Astrocyte (in vitro differentiated cells and primary cell): ENCODE data around the gene NECTIN3. TPM values are rescaled to one million over a fixed set of nuclear protein-coding genes. Genes with fewer than 3 reads are reported as not detected.

ENCODE experiments used
- DNase-seq: peaks from one replicate; pipeline ENCODE4 v3.0.0-alpha.2; 2010; ENCODE audit warnings: low read depth
- FAIRE-seq: peaks from 2 replicates; lab custom pipeline; 2011; peaks lifted over from hg19 to GRCh38; lab: Jason Lieb, UNC
- H2AFZ ChIP-seq: 2 replicates; pipeline ENCODE4 v1.6.0; 2012; ENCODE audit warnings: low read depth, low read length, inconsistent platforms
- H3K27ac ChIP-seq: 2 replicates; pipeline ENCODE4 v1.5.1; 2011; ENCODE audit warnings: low read depth, low read length, inconsistent platforms
- H3K27me3 ChIP-seq: 2 replicates; pipeline ENCODE4 v1.6.0; 2011; ENCODE audit warnings: low read length, inconsistent platforms; ENCODE audit not compliant: insufficient read depth
- H3K36me3 ChIP-seq: 2 replicates; pipeline ENCODE4 v1.5.1; 2011; ENCODE audit warnings: low read length, inconsistent platforms; ENCODE audit not compliant: insufficient read depth
- H3K4me1 ChIP-seq: 2 replicates; pipeline ENCODE4 v1.5.1; 2011; ENCODE audit warnings: low read length, inconsistent platforms; ENCODE audit not compliant: insufficient read depth
- H3K4me2 ChIP-seq: 2 replicates; pipeline ENCODE4 v1.6.0; 2012; ENCODE audit warnings: low read length, inconsistent platforms
- H3K4me3 ChIP-seq: 2 replicates; pipeline ENCODE4 v1.5.1; 2011; ENCODE audit warnings: low read depth, mild to moderate bottlenecking, low read length, inconsistent platforms; ENCODE audit not compliant: insufficient read depth
- H3K79me2 ChIP-seq: 2 replicates; pipeline ENCODE4 v1.6.0; 2012; ENCODE audit warnings: mild to moderate bottlenecking, low read length, inconsistent platforms; ENCODE audit not compliant: insufficient read depth
- H3K9ac ChIP-seq: 2 replicates; pipeline ENCODE4 v1.6.0; 2012; ENCODE audit warnings: mild to moderate bottlenecking, low read length, inconsistent platforms
- H3K9me3 ChIP-seq: 2 replicates; pipeline ENCODE4 v1.5.1; 2012; ENCODE audit warnings: low read depth, mild to moderate bottlenecking, low read length, inconsistent platforms; ENCODE audit not compliant: insufficient read depth
- H4K20me1 ChIP-seq: 2 replicates; pipeline ENCODE4 v1.6.0; 2012; ENCODE audit warnings: low read length, inconsistent platforms; ENCODE audit not compliant: insufficient read depth
- H3K27ac Mint-ChIP-seq: one replicate; pipeline ENCODE4 v1.8.0; 2021; ENCODE audit warnings: mild to moderate bottlenecking, mixed read lengths; ENCODE audit not compliant: unreplicated experiment
- H3K27me3 Mint-ChIP-seq: one replicate; pipeline ENCODE4 v1.8.0; 2021; ENCODE audit warnings: low read depth, mixed read lengths; ENCODE audit not compliant: unreplicated experiment
- H3K36me3 Mint-ChIP-seq: one replicate; pipeline ENCODE4 v1.8.0; 2021; ENCODE audit warnings: low read depth, mixed read lengths; ENCODE audit not compliant: unreplicated experiment
- H3K4me1 Mint-ChIP-seq: one replicate; pipeline ENCODE4 v1.8.0; 2021; ENCODE audit warnings: low read depth, mixed read lengths; ENCODE audit not compliant: unreplicated experiment
- H3K4me3 Mint-ChIP-seq: one replicate; pipeline ENCODE4 v1.8.0; 2021; ENCODE audit warnings: mild to moderate bottlenecking, moderate library complexity, mixed read lengths; ENCODE audit not compliant: unreplicated experiment
- H3K9me3 Mint-ChIP-seq: one replicate; pipeline ENCODE4 v1.8.0; 2021; ENCODE audit warnings: mild to moderate bottlenecking, mixed read lengths; ENCODE audit not compliant: unreplicated experiment
- EZH2 ChIP-seq: IDR thresholded peaks from 2 replicates; pipeline ENCODE4 v1.6.1; 2012; ENCODE audit warnings: mild to moderate bottlenecking, low read length, inconsistent platforms; ENCODE audit not compliant: insufficient read depth
- total RNA-seq: library from RNA; stranded (reverse); gene quantifications from 2 replicates; pipeline ENCODE4 v1.2.1, GENCODE V29; 2021
- TF ChIP-seq, protein P1 (sequence below): IDR thresholded peaks from 2 replicates; pipeline ENCODE4 v1.5.1; 2011; ENCODE audit warnings: low read depth, mild to moderate bottlenecking, inconsistent platforms, low read length, moderate library complexity; ENCODE audit not compliant: insufficient read depth

NECTIN3 gene
- total RNA-seq, 1 donor from 2014 or later, result 67.1 TPM

DNA sequence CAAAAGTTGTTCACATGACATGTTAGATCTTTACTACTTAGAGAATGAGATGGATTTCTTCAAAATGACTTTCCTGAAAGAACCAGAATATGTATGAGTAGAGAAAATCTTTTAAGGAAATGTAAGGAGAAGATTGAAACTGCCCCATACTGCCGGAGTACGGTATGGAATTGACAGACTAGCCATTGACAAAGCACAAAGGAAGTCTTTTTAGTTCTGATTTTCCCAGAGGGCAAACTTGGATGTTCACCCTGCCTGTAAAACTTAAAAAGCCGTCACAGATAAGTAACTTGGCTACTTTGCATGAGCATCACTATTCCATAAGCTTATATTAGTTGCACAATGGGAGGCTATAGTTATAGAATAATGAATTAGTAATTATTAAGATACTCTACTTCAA lies 93.8 kb downstream of the NECTIN3 start:
- FAIRE-seq (no peak), DNase-seq (no peak)
- H3K4me2 ChIP-seq, result no peak overlapping the region
- no peaks in the 10 kb centered on the region for H4K20me1 ChIP-seq
- H3K9me3 ChIP-seq, result no peaks in the 10 kb centered on the region
- H3K36me3 ChIP-seq, result peaks cover 2% of the 10 kb centered on the region
- no peaks in the 10 kb centered on the region for H3K27me3 ChIP-seq
- H3K27ac ChIP-seq, result no peak overlapping the region
- no peaks in the 10 kb centered on the region for H3K4me1 ChIP-seq
- H3K4me3 Mint-ChIP-seq, result no peak overlapping the region
- no peak overlapping the region for H3K4me3 ChIP-seq
- no peaks in the 10 kb centered on the region for H3K9me3 Mint-ChIP-seq
- H3K36me3 Mint-ChIP-seq, result peaks cover 10% of the 10 kb centered on the region
- H3K27me3 Mint-ChIP-seq, result no peaks in the 10 kb centered on the region
- no peak overlapping the region for H3K27ac Mint-ChIP-seq
- H3K9ac ChIP-seq, result no peak overlapping the region
- H3K4me1 Mint-ChIP-seq, result no peaks in the 10 kb centered on the region
- TF ChIP-seq EZH2, result no peak
- TF ChIP-seq, protein P1, sequence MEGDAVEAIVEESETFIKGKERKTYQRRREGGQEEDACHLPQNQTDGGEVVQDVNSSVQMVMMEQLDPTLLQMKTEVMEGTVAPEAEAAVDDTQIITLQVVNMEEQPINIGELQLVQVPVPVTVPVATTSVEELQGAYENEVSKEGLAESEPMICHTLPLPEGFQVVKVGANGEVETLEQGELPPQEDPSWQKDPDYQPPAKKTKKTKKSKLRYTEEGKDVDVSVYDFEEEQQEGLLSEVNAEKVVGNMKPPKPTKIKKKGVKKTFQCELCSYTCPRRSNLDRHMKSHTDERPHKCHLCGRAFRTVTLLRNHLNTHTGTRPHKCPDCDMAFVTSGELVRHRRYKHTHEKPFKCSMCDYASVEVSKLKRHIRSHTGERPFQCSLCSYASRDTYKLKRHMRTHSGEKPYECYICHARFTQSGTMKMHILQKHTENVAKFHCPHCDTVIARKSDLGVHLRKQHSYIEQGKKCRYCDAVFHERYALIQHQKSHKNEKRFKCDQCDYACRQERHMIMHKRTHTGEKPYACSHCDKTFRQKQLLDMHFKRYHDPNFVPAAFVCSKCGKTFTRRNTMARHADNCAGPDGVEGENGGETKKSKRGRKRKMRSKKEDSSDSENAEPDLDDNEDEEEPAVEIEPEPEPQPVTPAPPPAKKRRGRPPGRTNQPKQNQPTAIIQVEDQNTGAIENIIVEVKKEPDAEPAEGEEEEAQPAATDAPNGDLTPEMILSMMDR, result no peak
- H2AFZ ChIP-seq, result no peak overlapping the region
- H3K79me2 ChIP-seq, result no peaks in the 10 kb centered on the region

DNA sequence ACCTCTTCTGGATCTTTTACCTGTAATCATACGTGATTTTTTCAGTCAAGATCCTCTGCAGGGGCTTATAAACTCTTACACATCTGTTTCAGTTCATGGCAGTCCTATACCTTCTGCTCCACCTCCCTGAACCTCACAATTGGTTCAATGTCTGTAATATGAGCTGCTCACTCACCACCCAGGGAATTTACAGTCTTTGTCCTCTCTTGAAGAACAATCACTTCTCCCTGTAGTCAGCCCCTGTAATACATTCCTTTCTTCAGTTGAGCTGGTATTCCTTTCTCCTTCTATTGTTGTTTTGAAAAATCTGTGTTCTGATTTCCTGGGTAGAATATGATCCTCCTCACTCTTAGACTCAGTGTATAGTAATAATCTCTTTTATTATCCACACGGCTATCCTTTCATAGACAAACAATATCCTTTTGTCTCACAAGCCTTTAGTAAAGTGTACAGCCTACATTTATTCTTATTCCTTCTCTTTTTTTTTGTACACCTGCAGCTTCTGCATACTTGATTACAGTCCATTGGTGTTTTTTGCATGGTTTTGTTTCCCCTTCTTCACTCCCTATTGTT lies 101.8 kb downstream of the NECTIN3 start:
- no peaks in the 10 kb centered on the region for H4K20me1 ChIP-seq
- no peak for FAIRE-seq
- Mint-ChIP-seq H3K27me3 (no peaks in the 10 kb centered on the region), H3K9me3 (peaks cover 14% of the 10 kb centered on the region), H3K36me3 (peaks cover 21% of the 10 kb centered on the region), H3K27ac (no peak overlapping the region), H3K4me1 (no peaks in the 10 kb centered on the region), H3K4me3 (no peak overlapping the region)
- H3K9me3 ChIP-seq, result no peaks in the 10 kb centered on the region
- H3K27me3 ChIP-seq, result no peaks in the 10 kb centered on the region
- no peak overlapping the region for H3K27ac ChIP-seq
- H3K4me1 ChIP-seq, result no peaks in the 10 kb centered on the region
- H3K4me3 ChIP-seq, result no peak overlapping the region
- no peak overlapping the region for H3K4me2 ChIP-seq
- TF ChIP-seq, protein P1, result no peak
- TF ChIP-seq EZH2, result no peak
- H3K9ac ChIP-seq, result no peak overlapping the region
- H3K36me3 ChIP-seq, result peaks cover 9% of the 10 kb centered on the region
- H3K79me2 ChIP-seq, result no peaks in the 10 kb centered on the region
- peak; percentile 34 for DNase-seq
- H2AFZ ChIP-seq, result no peak overlapping the region

DNA sequence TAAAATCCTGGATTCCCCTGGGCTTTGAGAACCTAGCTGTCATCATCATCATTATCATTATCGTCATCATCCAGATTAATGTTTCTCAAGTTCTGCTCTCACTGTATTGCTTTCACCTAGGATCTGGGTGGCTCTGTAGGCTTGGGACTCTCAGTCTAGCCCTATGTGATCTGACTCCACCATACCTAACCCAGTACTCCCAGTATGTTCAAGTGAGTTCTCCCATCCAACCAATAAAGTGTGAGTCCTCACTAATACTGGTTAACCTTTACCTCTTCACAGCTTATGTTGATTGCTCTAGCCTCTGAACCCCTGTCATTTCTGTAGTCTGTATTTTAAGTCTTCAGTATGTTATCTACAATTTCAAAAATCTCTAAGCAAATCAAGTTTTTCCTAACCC lies 102.3 kb downstream of the NECTIN3 start:
- Histone ChIP-seq H2AFZ (no peak overlapping the region), H3K4me1 (no peaks in the 10 kb centered on the region), H3K36me3 (peaks cover 9% of the 10 kb centered on the region), H3K27me3 (no peaks in the 10 kb centered on the region), H3K9ac (no peak overlapping the region), H3K9me3 (no peaks in the 10 kb centered on the region), H3K4me2 (no peak overlapping the region), H4K20me1 (no peaks in the 10 kb centered on the region), H3K79me2 (no peaks in the 10 kb centered on the region), H3K27ac (no peak overlapping the region), H3K4me3 (no peak overlapping the region)
- DNase-seq (no peak), FAIRE-seq (no peak)
- H3K27ac Mint-ChIP-seq, result no peak overlapping the region
- TF ChIP-seq, protein P1, result no peak
- no peak for TF ChIP-seq EZH2
- no peaks in the 10 kb centered on the region for H3K27me3 Mint-ChIP-seq
- peaks cover 14% of the 10 kb centered on the region for H3K9me3 Mint-ChIP-seq
- H3K4me1 Mint-ChIP-seq, result no peaks in the 10 kb centered on the region
- H3K4me3 Mint-ChIP-seq, result no peak overlapping the region
- H3K36me3 Mint-ChIP-seq, result peaks cover 21% of the 10 kb centered on the region
